H1 (cell line): ENCODE results near the gene HDAC9.

Source experiments
- BRCA1 ChIP-seq: IDR thresholded peaks from 2 replicates; pipeline ENCODE4 v1.6.1; 2012; ENCODE audit warnings: low read depth, low read length, improper control_type of control experiment
- CTCF ChIP-seq, 3 experiments: IDR thresholded peaks; 1 replicate in 2 of 3; 2 replicates in 1 of 3; pipeline versions ENCODE4 v1.5.1 to v1.6.1; 2011; ENCODE audit warnings: low read length in 3 of 3, mild to moderate bottlenecking in 3 of 3, inconsistent platforms in 2 of 3, low read depth in 1 of 3, moderate library complexity in 1 of 3; ENCODE audit not compliant: insufficient read depth in 1 of 3; ENCODE audit errors: control extremely low read depth in 1 of 3
- EZH2 ChIP-seq: fragments of 200-600 bp; sonication (generic); IDR thresholded peaks from 2 replicates; pipeline ENCODE4 v1.7.1; 2012; ENCODE audit warnings: low read depth, mild to moderate bottlenecking, moderate library complexity, low read length, inconsistent platforms; ENCODE audit not compliant: severe bottlenecking
- KDM1A ChIP-seq: fragments of 200-600, 300-600 bp; sonication (generic); IDR thresholded peaks from 2 replicates; pipeline ENCODE4 v1.7.1; 2016; ENCODE audit warnings: mild to moderate bottlenecking, low read length, borderline replicate concordance
- POLR2A ChIP-seq, 2 experiments: IDR thresholded peaks; 1 replicate in 1 of 2; 2 replicates in 1 of 2; pipeline ENCODE4 v1.6.1; 2011; ENCODE audit warnings: low read depth in 2 of 2, low read length in 2 of 2, mild to moderate bottlenecking in 2 of 2; ENCODE audit errors: control extremely low read depth in 1 of 2
- RAD21 ChIP-seq, 2 experiments: IDR thresholded peaks in 1 of 2; conservative IDR thresholded peaks in 1 of 2; 2 replicates each; pipeline ENCODE4 v1.6.1; 2011; ENCODE audit warnings: low read depth in 2 of 2, low read length in 2 of 2, improper control_type of control experiment in 1 of 2, inconsistent platforms in 1 of 2, mild to moderate bottlenecking in 1 of 2, moderate library complexity in 1 of 2
- RXRA ChIP-seq: IDR thresholded peaks from 2 replicates; pipeline ENCODE4 v1.6.1; 2011; ENCODE audit warnings: low read depth, mild to moderate bottlenecking, low read length, moderate library complexity; ENCODE audit not compliant: insufficient read depth

GRCh38 chr7:18976715-18977471 is 481.3 kb downstream of the HDAC9 start:
- TF ChIP-seq CTCF (IDR thresholded peaks at IDR 0.05; ENCODE audit: control extremely low read depth in 1 of 3, insufficient read depth in 1 of 3, low read depth in 1 of 3, low read length in 3 of 3) (no peak), POLR2A (IDR thresholded peaks at IDR 0.05; ENCODE audit: control extremely low read depth in 1 of 2, low read depth in 2 of 2, low read length in 2 of 2) (no peak), KDM1A (no peak), BRCA1 (no peak), RAD21 (IDR thresholded peaks at IDR 0.05 in 1 of 2, conservative IDR thresholded peaks at IDR 0.05 in 1 of 2; ENCODE audit: low read depth in 2 of 2, low read length in 2 of 2) (no peak), RXRA (no peak), EZH2 (no peak)
